B cell (primary cell): Measurements from ENCODE around the gene TAF1A.

Experiments used
- EZH2 ChIP-seq: IDR thresholded peaks from 2 replicates; pipeline ENCODE4 v1.6.1; 2012; ENCODE audit warnings: borderline replicate concordance, low read depth, mild to moderate bottlenecking, moderate library complexity, low read length; ENCODE audit not compliant: insufficient read depth, poor library complexity, severe bottlenecking
- TF ChIP-seq, protein P1 (sequence below): fragments of 200-600 bp; IDR thresholded peaks from one replicate; pipeline ENCODE4 v1.8.0; 2022; ENCODE audit warnings: antibody characterized with exemption, mild to moderate bottlenecking

GRCh38 chr1:222592171-222592570, 2.4 kb upstream of the TAF1A start:
- TF ChIP-seq, protein P1, sequence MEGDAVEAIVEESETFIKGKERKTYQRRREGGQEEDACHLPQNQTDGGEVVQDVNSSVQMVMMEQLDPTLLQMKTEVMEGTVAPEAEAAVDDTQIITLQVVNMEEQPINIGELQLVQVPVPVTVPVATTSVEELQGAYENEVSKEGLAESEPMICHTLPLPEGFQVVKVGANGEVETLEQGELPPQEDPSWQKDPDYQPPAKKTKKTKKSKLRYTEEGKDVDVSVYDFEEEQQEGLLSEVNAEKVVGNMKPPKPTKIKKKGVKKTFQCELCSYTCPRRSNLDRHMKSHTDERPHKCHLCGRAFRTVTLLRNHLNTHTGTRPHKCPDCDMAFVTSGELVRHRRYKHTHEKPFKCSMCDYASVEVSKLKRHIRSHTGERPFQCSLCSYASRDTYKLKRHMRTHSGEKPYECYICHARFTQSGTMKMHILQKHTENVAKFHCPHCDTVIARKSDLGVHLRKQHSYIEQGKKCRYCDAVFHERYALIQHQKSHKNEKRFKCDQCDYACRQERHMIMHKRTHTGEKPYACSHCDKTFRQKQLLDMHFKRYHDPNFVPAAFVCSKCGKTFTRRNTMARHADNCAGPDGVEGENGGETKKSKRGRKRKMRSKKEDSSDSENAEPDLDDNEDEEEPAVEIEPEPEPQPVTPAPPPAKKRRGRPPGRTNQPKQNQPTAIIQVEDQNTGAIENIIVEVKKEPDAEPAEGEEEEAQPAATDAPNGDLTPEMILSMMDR, result no peak
- TF ChIP-seq EZH2, result no peak
